HG03108 (cell line): ENCODE results near the gene TLE2.
A peak's percentile ranks its signal among the peaks of the same experiment; 100 is the strongest.

ENCODE experiments used
- ATAC-seq: cut with Tn5 transposase; IDR thresholded peaks from one replicate; pipeline ENCODE4 v1.9.1; 2021; ENCODE audit warnings: moderate library complexity; ENCODE audit not compliant: unreplicated experiment

The TLE2 gene

DNA sequence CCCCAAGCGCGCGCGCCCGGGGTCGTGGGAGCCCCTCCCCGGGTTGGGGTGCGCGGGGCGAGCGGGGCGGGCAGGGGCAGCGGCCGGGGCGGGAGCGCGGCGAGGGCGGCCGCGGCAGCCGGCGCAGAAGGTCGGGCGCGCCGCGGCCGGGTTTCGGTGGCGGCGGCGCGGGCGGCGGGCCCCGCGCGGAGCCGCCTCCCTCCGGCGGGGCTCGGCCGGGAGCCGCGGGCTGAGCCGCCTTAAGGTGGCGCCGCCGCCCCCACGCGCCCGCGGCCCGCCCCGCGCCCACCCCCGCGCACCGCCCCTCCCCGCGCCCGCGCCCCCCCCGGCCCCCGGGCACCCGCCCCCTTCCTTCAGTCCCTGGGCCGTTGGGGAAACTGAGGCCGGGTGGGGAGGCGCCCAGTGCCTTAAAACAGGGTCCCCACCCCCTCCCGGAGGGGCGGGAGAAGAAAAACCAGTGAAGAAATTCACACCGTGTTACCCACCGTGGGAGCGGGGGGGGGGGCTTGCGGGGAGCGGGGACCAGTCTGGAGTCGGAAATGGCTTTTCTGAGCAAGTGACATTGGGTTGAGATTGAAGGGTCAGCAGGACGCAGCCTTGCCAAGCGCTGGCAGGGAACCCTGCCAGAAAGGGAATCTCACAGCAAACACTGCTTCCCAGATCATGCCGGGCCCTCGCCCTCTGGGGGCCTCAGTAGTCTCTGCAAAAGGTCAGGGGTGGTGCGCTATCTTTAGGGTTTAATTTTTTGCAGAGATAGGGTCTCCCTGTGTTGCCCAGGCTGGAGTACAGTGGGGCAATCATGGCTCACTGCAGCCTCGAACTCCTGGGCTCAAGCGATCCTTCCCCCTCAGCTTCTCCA is at the start of gene TLE2:
Gene TLE2 (minus strand): TSS at position 216 of the 859 bp plus-strand sequence. CDS start 376 bp downstream, outside the sequence.
- ATAC-seq = no peak

DNA sequence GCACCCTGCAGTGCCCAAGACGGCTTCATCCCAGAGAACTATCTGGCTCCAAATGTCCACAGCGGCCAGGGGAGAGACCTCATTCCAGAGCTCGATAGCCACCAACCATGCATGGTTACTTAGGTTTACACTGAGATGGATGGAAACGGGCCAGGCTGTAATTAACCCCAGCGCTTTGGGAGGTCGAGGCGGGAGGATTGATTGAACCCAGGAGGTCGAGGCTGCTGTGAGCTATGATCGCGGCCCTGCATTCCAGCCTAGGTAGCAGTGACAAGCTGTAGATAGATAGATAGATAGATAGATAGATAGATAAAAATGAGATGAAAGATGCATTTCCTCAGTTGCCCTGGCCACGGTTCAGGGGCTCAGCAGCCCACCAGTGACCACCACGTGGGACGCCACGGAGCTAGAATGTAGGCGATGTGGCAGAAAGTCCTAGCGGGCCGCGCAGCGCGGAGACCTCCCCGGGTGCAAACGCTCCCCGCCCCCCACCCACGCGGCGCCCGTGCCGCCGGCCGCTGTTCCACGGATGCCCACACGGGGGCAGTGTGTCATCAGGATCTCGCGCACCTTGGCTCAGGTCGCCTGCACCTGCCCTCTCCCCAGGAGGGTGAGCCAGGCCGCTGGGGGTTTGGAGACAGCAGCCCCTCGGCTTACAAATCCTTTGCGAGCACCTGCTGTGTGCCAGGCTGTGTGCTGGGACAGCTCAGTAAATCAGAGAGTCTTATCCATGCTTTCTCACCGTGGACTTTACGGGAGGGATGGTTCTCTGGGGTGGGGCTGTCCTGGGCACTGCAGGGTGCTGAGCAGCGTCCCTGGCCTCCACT is 46.7 kb upstream of the TLE2 start:
- ATAC-seq = no peak

DNA sequence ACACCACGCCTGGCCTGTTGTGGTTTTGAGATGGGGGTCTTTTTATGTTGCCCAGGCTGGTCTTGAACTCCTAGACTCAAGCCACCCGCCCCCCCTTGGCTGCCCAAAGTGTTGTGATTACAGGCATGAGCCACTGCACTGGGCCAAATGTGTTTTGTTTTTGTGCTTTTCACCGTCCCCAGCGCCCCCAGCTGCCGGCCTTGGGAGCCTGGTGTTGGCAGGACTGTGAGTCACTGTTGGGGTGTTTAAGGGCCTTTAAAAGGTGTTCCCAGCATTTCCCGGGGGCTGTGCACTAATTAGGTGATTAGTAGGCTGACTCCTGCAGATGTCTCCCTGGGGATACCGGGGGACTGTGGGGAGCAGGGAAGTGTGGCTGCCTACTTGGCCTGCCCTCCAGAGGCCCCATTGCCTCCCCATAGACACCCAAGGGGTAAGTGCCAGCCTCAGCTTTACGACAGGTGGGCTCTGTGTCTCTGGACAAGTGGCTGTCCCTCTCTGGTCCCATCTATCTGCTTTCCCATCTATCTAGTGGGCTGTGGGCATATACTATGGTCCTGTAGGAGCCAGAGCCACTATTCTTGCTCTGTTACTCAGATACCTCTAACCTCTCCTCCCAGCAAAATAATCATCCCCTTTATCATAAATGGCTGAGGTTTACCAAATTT is 45.0 kb upstream of the TLE2 start:
- ATAC-seq = no peak

DNA sequence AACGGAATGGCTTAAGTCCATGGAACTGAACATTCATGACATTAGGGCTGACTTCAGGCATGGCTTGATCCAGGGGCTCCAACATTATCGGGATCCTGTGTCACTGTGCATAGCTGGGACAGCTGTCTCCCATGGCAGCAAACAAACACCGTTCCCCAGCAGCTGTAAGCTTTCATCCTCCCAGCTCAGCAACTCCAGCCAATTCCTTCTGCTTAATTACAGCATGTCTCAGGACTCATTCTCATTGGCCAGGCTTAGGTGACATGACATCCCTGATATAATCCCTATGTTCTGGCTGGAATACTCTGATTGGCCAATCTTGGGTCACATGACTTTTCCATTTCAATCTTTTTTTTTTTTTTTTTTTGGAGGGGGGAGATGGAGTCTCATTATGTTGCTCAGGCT is 44.1 kb upstream of the TLE2 start:
- no peak for ATAC-seq

DNA sequence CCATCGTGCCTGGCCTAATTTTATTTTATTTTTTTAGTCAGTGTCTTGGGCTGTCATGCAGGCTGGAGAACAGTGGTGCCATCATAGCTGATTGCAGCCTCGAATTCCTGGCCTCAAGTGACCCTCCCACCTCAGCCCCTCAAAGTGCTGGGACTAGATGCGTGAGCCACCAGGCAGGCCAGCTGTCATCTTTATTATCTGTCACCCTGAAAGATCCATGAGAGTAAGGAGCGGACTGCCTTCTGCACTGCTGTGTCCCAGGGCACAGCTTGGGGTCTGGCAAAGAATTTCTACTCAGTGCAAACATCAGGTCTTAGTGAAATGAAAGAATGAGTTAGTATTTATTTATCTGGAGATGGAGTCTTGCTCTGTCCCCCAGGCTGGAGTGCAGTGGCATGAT is 42.7 kb upstream of the TLE2 start:
- no peak for ATAC-seq

DNA sequence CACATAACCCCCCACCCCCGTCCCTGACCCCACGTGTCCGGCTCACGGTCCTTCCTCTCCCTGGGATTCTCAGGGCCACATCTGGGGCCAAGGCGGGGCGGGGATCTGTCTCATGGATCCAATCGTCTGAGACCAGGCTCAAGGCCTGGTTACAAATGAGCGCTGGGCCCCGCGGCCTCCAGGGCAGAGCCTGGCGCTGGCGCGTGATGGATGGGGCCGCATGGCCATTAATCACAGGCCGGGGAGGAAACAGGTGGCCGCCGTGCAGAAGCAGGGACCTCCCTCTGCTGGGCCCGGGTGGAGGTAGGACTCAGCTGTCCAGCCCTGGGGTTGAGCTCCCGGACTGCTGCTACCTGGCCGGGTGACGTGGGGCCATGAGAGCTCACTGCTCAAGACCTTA is 39.0 kb upstream of the TLE2 start:
- ATAC-seq = no peak

DNA sequence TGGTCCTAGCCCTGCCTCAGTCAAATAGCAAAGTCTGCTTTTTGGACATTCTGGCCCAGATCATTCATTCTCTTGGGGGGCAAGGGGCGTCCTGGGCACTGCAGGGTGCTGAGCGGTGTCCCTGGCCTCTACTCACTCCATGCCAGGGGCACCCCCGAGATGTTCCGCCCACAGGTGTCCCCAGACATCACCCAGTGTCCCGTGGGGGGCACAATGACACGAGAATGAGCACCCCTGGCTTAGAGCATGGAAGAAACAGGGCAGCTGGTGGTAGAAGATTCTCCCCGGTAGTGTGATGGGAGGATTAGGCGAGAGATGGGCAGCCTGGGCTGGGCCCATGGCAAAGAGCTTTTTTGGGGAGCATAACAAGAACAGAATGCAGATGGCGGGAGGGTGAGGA is 38.5 kb upstream of the TLE2 start:
- ATAC-seq = no peak

DNA sequence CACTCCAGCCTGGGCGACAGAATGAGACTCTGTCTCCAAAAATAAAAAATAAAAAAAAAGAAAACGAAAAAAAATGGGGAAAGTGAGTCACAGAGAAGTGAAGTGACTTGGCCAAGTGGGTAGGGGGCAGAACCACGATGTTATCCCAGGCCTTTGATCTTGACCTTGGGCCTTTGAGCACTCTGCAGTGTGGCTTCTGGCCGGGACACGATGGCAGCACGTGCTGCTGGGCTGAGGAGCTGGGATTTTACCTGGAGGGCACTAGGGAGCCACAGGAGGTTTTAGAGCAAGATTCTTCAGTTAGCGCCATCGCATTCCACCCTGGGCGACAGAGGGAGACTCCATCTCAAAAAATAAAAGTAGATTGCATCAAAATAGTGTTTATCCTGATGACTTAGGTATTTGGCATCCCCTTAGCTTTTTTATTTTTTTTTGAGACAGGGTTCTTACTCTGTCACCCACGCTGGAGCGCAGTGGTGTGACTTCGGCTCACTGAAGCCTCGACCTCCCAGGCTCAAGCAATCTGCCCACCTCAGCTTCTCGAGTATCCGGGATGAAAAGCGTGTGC is 37.5 kb upstream of the TLE2 start:
- no peak for ATAC-seq

DNA sequence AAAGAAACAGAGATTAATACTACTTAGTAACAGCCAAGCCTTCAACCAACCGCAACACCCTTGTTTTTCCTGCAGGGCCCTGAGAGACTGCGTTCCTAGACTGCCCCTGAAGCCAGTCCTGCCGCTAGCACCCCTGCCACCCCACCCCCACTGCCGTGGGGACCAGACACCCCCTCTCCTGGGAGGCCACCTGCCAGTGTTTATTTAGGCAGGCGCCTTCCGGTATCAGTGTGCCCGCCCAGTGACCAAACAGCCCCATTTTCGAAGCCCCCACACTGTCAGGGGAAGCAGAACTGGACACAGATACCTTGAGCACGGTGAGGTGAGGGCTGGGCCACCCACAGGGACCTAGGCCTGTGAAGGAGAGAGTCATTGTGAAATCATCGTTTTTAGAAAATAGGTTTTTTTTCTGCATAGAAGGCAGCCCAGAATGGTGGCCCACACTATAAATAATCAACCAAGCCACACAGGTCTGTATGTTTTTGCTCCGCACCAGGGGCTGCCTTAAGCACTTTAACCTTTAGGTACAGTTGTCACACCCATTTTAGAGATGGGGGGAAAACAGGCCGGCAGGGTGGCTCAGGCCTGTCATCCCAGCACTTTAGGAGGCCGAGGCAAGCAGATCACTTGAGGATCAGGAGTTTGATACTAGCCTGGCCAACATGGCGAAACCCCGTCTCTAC is 36.7 kb upstream of the TLE2 start:
- ATAC-seq = peak; percentile 70

DNA sequence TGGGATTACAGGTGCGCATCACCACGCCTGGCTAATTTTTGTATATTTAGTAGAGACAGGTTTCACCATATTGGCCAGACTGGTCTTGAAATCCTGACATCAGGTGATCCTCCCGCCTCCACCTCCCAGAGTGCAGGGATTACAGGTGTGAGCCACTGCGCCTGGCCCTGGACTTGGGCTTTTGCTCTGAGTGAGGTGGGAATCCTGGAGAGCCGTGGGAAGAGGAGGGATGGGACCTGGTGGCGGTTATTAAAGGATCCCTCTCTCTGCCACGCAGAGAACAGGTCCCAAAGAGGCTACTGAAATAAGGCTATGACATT is 34.9 kb upstream of the TLE2 start:
- ATAC-seq = no peak

DNA sequence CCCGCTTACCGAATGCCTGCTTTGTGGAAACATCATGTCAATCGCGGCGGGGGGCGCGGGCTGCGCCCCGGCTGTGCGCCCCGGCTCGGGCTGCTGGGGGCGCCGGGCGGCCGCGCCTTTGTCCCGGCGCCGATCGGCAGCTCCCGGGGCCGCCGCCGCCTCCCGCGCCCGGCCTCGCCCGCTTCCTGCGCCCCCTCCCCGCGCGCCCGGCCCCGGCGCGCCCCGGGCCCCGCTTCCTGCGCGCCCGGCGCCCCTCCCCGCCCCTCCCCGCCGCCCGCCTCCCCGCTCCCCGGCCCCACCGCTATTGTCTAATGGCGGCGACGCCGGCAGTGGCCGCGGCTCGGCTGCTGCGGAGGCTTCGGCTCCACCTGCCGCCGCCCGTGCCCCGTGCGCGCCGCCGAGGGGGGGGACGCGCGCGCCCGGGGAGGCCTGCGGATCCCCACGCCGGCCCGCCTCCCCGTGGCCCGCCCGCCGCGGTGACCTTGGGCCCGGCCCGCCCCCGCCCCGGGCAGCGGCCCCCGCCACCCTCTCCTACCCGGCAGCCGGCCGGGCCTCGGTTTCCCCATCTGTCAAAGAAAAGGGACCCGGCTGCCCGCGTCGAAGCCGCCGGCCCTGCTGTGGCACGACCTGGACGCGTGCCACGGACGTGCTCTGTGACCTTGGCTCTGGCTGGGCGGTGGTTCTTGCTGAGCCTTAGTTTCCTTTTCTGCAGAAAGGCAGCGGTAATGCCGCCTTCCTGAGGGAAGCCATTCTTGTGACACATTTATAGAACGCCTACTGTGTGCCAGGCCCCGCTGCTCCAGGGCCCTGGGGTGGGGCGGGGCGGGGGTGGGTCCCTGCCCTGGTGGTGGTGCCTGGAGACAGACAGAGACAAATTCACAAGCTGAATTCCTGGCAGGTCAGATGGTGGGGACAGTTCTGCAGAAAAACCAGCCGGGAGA is 33.4 kb upstream of the TLE2 start, which contains the start of gene TLE5:
Gene TLE5 (minus strand): TSS at position 331 of the 941 bp plus-strand sequence. CDS start 295 bp downstream, at position 36.
- ATAC-seq = no peak

DNA sequence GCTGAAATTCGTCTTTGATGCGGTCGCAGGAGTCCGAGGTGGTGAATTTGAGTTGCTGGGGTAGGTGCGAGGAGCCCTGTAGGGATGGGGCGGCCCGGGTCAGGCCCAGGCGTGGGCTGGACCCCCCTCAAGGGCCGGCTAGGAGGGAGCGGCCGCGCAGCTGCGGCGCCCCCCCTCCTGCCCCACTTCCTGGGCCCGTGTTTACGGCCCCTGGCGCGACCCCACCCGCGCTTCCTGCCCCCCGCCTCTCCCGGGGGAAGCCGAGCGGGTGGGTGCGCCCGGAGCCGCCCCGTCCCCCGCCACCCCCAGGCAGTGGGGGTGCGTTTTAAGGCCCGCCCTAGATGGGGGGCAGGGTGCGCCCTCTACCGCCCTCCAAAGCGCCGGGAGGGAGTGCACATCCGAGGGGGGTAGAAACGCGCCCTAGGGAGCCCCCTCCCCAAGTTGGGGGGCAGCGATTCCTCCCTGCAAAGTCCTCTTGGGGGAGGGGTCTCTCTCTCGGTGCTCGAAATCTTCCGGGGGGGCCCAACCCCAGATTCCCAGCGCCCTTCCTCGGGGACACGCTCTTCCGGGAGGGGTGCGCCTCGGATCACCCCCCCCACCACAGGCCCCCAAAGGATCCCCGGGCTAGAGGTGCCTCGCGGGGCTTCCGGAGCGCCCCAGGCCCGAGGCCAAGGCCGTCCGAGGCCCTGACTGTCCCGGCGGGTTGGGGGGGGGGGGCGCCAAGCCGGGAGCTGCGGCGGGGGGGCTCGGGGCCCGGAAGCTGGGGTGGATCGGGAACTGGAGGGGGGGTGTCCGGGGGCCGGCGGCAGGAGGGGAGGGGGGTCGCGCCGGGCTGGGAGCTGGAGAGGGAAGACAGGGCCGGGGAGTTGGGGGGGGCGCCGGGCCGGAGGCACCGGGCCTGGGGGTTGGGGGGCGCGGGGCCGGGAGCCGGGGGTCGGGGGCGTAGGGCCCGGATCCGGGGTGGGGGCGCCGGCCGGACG is 32.4 kb upstream of the TLE2 start:
- no peak for ATAC-seq

DNA sequence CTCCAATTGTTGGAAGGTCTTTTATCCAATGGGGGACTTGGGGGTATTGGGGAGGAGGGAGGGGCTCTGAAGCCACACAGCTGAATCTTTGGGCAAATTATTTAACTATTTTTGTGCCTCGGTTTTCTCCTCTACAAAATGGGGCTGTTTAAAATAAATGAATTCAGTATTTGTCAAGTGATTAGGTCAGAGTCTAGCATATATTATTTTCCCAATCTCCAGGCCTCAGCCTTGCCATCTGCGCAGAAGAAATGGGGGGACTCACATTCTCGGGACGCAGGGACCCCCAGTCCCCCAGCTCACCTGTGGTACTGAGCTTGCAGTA is 31.7 kb upstream of the TLE2 start:
- ATAC-seq = no peak

DNA sequence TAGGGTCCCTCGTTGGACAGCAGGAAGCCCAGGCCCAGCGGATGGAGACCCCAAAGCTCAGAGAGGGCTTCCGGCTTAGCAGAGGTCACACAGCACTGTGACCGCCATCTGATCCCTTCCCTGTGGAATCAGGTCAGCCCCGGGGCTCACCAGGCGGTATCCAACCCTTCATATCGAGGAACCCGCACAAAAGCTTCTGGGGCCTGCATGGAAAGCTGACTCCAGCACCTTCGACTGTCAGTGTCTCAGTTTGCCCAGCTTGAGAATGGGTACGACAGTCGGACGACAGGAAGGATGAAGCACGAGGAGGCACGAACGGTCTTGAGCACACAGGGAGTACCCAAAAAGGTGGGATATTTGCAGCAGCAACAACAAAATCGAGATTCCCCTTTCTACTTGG is 30.6 kb upstream of the TLE2 start:
- no peak for ATAC-seq

DNA sequence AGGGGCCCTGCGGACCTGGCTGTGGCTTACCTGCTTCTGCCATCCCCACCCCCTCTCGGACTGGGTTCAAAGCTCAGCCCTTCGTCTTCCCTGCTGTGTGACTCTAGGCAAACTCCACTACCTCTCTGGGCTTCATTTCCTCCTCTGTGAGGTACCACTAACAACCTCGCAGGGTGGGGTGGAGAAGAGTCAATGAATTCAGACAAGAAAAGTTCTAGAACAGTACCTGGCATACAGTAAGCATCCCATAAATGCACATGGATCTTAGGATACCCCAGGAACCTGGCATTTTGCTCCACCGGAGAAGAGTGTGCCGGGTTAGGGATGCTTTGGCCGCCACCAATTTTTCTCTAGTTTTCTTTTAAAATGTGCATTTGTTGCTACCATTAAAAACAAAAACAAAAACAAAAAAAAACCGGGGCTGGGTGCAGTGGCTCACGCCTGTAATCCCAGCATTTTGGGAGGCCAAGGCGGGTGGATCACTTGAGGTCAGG is 29.8 kb upstream of the TLE2 start:
- ATAC-seq = no peak

DNA sequence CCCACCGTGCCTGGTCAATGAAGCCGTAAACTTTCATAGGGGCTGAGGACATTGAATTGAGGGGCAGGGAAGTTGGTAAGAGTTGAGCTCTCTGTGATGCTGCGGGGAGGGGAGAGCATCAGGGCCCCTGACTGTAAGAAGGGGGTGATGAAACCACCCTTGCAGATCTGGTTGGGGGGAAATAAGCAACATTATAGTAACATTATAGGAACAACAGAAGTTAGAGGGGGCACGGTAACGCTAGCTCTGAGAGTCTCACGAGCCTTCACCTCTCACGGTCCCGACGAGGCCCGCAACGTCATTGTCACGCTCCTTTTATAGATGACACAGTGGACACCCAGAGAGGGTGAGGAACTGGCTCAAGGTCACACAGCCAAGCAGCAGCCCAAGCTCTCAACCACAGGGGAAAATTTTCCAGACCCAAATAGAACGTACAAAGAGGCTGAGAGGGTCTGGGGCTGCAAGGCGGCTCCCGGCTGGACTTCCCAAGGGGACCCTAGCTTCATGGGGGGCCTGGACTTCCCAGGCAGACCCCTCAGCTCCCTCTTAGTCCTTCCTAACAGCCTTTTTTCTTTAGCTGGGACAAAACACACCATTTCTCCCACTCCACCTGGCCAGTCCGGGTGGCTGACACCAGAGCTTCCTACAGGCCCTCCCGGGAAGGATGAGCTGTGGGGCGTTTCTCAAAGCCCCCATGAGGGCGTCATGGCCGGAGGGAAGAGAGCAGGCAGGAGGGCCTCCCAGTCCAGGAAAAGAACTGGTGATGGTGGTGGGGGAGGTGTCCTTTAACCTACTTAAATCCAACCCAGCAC is 29.1 kb upstream of the TLE2 start:
- ATAC-seq = no peak

DNA sequence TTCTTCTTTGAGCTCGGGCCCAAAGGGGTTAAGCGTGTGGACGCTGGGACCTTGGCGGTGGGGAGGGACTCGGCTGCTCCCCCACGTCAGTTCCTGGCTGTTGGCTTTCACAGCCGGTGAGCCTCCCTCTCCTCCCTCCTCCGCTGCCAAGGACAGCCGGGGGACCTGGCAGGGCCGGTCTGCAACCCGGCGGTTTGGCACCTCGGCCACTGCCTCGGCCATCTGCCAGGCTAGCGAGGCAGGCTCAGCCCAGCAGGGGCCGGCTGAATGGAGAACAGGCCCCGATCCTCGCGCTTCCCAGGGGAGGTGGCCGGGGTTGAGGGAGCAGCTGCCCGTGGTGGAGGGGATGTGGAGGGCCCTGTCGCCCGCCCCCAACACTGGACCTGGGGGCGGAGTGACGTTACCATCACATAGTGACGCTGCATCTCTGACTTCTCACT is 28.2 kb upstream of the TLE2 start:
- ATAC-seq = no peak
